Adrenal gland (tissue), 5 donors: ENCODE results near the gene STAT6.

Experiments
- POLR2A ChIP-seq, 2 donors: fragments of 450-650 bp; IDR thresholded peaks; one replicate each; pipeline ENCODE4 v1.6.1; 2017; ENCODE audit warnings: antibody characterized with exemption in 2 of 2, mild to moderate bottlenecking in 2 of 2, moderate library complexity in 1 of 2
- TF ChIP-seq, protein P1 (sequence below), 6 experiments: fragments of 450-650 bp in 4 of 6; fragments of 200-600 bp in 2 of 6; sonication (generic) in 1 of 6; IDR thresholded peaks; 1 replicate in 5 of 6; 2 replicates in 1 of 6; pipeline versions ENCODE4 v1.5.1 to v1.8.0; 2016 to 2021; ENCODE audit warnings: antibody characterized with exemption in 6 of 6, mild to moderate bottlenecking in 2 of 6, moderate library complexity in 1 of 6
- donor health status: DM: no; HTN: no; CAD: no.

DNA sequence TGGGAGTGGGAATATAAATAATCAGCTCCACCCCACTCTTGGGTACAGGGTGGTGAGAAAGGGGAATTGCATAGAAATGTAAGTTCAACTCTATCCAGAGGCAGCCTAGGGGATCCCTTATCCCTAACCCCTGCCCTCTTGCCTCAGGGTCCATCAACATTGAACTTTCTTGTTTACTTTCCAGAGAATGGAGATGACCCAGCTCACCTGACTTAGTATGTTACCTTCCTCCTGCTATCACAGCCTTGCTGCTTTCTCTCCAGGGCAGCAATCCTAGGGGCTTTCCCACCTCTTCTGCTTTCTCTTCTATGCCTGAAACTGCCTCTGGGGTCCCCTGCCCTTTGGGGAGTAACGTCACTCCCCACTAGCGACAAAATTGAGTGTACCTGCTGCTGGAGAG lies 19.8 kb upstream of the STAT6 start:
- TF ChIP-seq, protein P1, sequence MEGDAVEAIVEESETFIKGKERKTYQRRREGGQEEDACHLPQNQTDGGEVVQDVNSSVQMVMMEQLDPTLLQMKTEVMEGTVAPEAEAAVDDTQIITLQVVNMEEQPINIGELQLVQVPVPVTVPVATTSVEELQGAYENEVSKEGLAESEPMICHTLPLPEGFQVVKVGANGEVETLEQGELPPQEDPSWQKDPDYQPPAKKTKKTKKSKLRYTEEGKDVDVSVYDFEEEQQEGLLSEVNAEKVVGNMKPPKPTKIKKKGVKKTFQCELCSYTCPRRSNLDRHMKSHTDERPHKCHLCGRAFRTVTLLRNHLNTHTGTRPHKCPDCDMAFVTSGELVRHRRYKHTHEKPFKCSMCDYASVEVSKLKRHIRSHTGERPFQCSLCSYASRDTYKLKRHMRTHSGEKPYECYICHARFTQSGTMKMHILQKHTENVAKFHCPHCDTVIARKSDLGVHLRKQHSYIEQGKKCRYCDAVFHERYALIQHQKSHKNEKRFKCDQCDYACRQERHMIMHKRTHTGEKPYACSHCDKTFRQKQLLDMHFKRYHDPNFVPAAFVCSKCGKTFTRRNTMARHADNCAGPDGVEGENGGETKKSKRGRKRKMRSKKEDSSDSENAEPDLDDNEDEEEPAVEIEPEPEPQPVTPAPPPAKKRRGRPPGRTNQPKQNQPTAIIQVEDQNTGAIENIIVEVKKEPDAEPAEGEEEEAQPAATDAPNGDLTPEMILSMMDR (IDR thresholded peaks at IDR 0.05) = no peak
- TF ChIP-seq POLR2A (IDR thresholded peaks at IDR 0.05) = no peak
